Measurements from ENCODE around the gene LSR. TPM values are rescaled to one million over a fixed set of nuclear protein-coding genes. Genes with fewer than 3 reads are reported as not detected.

Gene LSR
- total RNA-seq, 1 experiment from 2014 or later, result 211 TPM

GRCh38 chr19:35291259-35291658, 42.5 kb downstream of the LSR start:
- Histone ChIP-seq H3K79me2 (ENCODE audit: insufficient read depth, low read length) (no peaks in the 10 kb centered on the region), H4K20me1 (ENCODE audit: insufficient read depth) (no peaks in the 10 kb centered on the region), H3K4me2 (ENCODE audit: low read length) (no peak overlapping the region), H3K4me3 (replicated peaks in 1 of 2; ENCODE audit: low read depth in 1 of 2, low read length in 2 of 2) (no peak overlapping the region), H3K9me3 (ENCODE audit: control insufficient read depth in 1 of 2, insufficient read depth in 1 of 2, low read depth in 1 of 2, low read length in 2 of 2) (no peaks in the 10 kb centered on the region), H3K9me2 (ENCODE audit: insufficient read depth) (no peaks in the 10 kb centered on the region), H2AFZ (ENCODE audit: low read depth, low read length, poor library complexity, severe bottlenecking) (no peak overlapping the region), H3K27ac (ENCODE audit: low read depth, low read length) (no peak overlapping the region), H3K4me1 (ENCODE audit: control insufficient read depth in 1 of 2, insufficient read depth in 2 of 2, low read length in 2 of 2) (peaks cover 0 to 9% of the 10 kb centered on the region in 2 experiments; a peak in 1 of 4 replicates), H3K36me3 (ENCODE audit: control insufficient read depth in 1 of 2, insufficient read depth in 2 of 2, low read length in 2 of 2) (no peaks in the 10 kb centered on the region), H3K9ac (ENCODE audit: low read length) (no peak overlapping the region), H3K27me3 (ENCODE audit: insufficient read depth, low read length) (no peaks in the 10 kb centered on the region)
- CTCF ChIA-PET, result no interaction called here
- DNase-seq (ENCODE audit: low read depth, low spot score) (no peak), ATAC-seq (no peak)
- POLR2A ChIA-PET, result no interaction called here
- no TSS peak for BruUV-seq (replicated peaks)
- TF ChIP-seq JUND (IDR thresholded peaks at IDR 0.05), result no peak
- TF ChIP-seq ATF3 (IDR thresholded peaks at IDR 0.05), result no peak
- no peak for TF ChIP-seq ZFX (IDR thresholded peaks at IDR 0.05)
- TF ChIP-seq ZBTB33 (IDR thresholded peaks at IDR 0.05; ENCODE audit: extremely low read depth, insufficient replicate concordance, low read length), result no peak
- no peak for TF ChIP-seq CEBPB (IDR thresholded peaks at IDR 0.05; ENCODE audit: low read depth)
- no peak for TF ChIP-seq REST (IDR thresholded peaks at IDR 0.05; ENCODE audit: low read depth)
- no peak for TF ChIP-seq CBX3 (IDR thresholded peaks at IDR 0.05; ENCODE audit: low read depth)
- TF ChIP-seq TCF7L2 (IDR thresholded peaks at IDR 0.05; ENCODE audit: borderline replicate concordance, extremely low read depth, insufficient read depth, insufficient read length), result no peak
- no peak for TF ChIP-seq EZH2phosphoT487 (IDR thresholded peaks at IDR 0.05; ENCODE audit: borderline replicate concordance)
- TF ChIP-seq SIN3A (IDR thresholded peaks at IDR 0.05; ENCODE audit: low read depth), result no peak
- no peak for TF ChIP-seq POLR2A (IDR thresholded peaks at IDR 0.05; ENCODE audit: borderline replicate concordance, extremely low read depth, insufficient read depth, insufficient read length)
- TF ChIP-seq RAD21 (IDR thresholded peaks at IDR 0.05; ENCODE audit: low read depth), result no peak
- TF ChIP-seq YY1 (IDR thresholded peaks at IDR 0.05; ENCODE audit: extremely low read depth, insufficient replicate concordance, low read depth, low read length), result no peak
- no peak for TF ChIP-seq SP1 (IDR thresholded peaks at IDR 0.05; ENCODE audit: low read depth)
- no peak for TF ChIP-seq EZH2 (IDR thresholded peaks at IDR 0.05)
- TF ChIP-seq ELF1 (IDR thresholded peaks at IDR 0.05; ENCODE audit: borderline replicate concordance, low read depth), result no peak
- TF ChIP-seq SRF (IDR thresholded peaks at IDR 0.05; ENCODE audit: low read depth), result no peak
- intact Hi-C loops (cut with micrococcal nuclease), result no loop called here
- RAD21 ChIA-PET (ENCODE audit: low non-redundant PET in 1 of 2, low total read pairs in 2 of 2, uncharacterized antibody in 2 of 2, unreplicated experiment in 2 of 2), result no interaction called here
